Measurements from ENCODE around the gene NDUFC2.

NDUFC2 gene

DNA sequence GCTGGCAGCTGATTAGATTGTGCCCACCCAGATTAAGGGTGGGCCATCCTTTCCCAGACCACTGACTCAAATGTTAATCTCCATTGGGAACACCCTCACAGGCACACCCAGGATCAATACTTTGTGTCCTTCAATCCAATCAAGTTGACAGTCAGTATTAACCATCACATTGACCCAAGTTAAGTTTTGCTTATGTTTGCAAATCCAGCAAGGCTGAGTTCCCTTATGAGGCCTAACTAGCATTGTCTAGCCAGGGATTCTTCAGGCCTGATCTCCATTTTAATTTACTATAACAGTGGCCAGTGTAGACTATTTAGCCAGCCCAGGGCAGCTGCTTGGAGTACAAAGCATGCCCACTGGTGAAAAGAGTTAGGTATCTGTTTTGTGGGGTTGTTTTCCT, 54.3 kb downstream of the NDUFC2 start:
- no peak for DNase-seq

DNA sequence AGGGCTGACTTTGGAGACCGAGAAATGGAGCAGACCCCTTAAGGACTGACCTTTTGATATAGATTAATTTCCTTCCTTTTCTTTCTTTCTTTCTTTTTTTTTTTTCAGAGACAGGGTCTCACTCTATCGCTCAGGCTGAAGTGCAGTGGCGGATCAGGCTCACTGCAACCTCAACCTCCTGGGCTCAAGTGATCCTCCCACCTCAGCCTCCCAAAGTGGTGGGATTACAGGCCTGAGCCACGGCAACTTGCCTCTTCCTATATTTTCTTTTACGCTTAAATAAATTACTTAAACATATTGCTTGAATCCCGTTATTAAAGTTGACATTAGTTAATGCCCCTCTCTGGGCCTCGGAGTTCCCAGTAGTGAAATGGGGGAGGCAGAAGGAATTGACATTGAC, 56.2 kb downstream of the NDUFC2 start:
- DNase-seq: no peak

DNA sequence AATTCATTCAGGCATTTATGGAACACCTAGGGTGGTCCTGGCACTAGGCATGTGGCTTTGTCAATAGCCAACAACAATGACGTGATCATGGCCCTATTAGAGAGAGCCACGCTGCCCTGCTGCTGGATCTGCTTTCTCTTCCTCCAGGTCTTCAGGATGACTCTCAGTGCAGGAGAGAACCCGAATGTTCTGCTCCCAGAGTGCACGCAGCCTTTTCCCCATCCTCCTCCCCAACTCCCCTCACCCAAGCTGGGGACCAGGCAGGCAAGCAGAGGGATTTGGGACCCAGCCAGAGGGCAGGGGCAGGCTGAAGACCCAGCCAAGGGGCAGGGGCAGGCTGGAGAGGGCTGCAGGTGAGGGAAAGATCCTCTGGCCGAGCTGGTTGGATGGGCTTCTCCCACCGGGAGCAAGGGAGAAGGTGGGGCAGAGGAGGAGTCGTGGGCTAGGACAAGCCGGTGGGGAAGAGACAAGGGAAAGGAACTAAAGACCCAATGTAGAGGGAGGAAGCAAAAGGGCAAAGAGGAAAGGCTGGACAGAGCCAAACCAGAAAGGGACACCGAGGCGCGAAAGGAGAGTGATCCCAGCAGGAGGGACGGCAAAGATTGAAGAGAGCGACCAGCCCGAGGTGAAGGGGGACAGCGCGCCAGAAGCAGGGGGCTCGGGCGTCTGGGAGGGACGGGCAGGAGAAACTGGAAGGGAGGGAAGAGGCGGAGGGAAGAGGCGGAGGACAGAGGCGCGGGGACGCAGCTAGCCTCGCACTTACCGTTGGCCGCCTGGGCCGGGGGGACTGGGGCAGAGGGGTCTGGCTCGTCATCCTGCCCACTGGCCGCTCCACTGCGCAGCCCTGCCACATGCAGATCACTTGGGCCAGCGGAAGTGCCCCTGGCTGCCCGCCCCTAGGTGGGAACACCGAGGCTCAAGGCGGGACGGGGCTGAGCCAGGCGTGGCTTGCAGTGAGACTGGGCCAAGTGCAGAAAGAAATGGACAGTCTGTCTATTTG, 57.0 kb downstream of the NDUFC2 start, which contains the start of gene KCTD14:
KCTD14 (minus strand) TSS at position 880 of the 1,000 bp plus-strand sequence; CDS start at position 853, 27 bp downstream.
- no peak for DNase-seq

DNA sequence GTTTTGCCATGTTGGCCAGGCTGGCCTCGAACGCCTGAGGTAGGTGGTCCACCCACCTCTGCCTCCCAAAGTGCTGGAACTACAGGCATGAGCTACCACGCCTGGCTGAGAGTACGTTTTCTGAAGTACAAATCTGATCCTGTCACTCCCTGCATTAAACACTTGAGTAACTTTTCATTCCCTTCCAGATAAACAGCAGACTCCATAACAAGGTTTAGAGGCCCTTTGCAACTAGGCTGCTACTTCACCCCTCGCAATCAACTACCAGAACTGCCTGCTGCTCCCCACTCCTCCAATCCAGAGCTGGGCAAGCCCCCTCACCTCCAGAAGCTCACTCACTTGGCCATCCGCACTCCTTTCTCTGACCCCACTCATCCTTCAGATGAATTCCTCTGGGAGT, 58.1 kb downstream of the NDUFC2 start:
- no peak for DNase-seq

DNA sequence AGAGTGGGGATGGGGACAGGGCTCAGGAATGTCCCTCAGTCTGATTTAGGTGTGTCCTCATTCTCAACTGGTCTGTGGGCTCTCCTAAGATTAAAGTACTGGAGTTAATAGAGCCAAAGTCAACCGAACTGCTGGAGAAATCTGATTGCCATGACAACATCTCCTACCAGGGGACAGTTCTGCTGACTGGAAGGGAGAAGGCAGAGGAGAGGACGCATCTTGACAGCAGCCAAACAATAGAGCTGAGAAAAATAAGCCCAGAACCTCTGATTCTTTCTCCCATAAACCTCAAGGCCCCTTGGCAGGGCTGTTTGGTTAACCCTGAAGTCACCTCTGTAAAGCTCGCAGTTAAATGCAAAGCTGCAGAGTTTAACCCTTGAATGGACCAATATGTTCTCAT, 59.4 kb downstream of the NDUFC2 start:
- no peak for DNase-seq

DNA sequence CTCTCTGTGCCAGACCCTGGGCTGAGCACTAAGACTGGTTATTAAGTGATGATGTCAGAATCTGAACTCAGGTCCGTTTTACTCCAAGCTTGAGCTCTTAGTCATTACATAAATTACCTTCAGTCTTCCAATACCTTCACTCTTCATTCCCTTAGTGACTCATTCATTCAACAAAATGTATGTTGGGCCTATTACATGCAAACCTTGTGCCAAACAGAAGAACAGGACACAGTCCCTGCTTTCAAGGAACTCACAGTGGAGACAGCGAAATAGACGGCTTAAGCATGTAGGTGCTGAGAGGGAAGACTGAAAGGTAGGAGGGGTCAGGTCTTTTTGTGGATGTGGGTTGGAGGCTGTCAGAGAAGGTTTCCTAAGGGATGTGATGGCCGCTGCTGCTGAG, 59.9 kb downstream of the NDUFC2 start:
- DNase-seq: no peak

All from stimulated activated CD4-positive, alpha-beta T cell treated with anti-CD3 and anti-CD28 coated beads, Interleukin-2, amount 100 ng/mL, for 24 hours (primary cell).